Measurements from ENCODE around the gene SSMEM1.
"Not testable (repeated sequence)": the region's sequence is repeated elsewhere in the genome, so short reads cannot be mapped to it uniquely, and the experiment has no call there.

The SSMEM1 gene

GRCh38 chr7:130221746-130222145 lies 14.1 kb downstream of the SSMEM1 start:
- H3K4me3 ChIP-seq (ENCODE audit: low read depth, low read length): no peak overlapping the region
- TF ChIP-seq, protein P1, sequence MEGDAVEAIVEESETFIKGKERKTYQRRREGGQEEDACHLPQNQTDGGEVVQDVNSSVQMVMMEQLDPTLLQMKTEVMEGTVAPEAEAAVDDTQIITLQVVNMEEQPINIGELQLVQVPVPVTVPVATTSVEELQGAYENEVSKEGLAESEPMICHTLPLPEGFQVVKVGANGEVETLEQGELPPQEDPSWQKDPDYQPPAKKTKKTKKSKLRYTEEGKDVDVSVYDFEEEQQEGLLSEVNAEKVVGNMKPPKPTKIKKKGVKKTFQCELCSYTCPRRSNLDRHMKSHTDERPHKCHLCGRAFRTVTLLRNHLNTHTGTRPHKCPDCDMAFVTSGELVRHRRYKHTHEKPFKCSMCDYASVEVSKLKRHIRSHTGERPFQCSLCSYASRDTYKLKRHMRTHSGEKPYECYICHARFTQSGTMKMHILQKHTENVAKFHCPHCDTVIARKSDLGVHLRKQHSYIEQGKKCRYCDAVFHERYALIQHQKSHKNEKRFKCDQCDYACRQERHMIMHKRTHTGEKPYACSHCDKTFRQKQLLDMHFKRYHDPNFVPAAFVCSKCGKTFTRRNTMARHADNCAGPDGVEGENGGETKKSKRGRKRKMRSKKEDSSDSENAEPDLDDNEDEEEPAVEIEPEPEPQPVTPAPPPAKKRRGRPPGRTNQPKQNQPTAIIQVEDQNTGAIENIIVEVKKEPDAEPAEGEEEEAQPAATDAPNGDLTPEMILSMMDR (IDR thresholded peaks at IDR 0.05; ENCODE audit: borderline replicate concordance, insufficient read depth, low read depth, low read length): no peak

DNA sequence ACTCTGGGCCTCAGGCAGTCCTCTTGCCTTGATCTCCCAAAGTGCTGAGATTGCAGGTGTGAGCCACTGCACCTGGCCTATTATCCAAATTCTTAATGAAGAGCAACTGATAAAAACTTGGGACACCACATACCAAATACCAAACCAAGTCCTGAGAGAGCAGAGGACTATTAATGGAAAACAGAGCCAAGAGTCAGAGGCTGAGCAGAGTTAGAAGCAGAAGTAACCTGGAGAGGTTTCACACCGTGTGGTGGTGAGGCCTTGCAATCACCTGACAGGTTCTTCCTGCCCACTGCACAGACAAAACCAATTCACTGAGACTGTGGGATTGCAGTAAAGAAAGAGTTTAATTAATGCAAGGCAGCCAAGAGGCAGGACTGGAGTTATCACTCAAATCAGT lies 16.0 kb downstream of the SSMEM1 start:
- TF ChIP-seq, protein P1 (IDR thresholded peaks at IDR 0.05; ENCODE audit: borderline replicate concordance, insufficient read depth, low read depth, low read length): no peak
- no peak overlapping the region for H3K4me3 ChIP-seq (ENCODE audit: low read depth, low read length)

DNA sequence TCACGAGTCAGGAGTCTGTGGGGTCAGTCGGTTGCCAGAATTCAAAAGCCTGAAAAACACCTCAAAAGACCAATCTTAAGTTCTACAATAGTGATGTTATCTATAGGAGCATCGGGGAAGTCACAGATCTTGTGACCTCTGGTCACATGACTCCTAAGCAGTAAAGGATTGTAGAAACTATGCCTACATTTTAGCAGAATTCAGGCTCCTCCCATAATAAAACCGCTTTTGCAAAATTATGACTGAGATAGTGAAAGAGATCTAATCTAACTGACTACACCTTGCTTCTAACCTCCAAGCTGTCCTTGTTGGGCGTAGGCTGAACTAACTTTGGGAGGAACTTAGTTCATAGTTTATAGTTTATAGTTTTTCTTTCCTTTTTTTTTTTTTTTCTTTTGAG lies 16.6 kb downstream of the SSMEM1 start:
- TF ChIP-seq, protein P1 (IDR thresholded peaks at IDR 0.05; ENCODE audit: borderline replicate concordance, insufficient read depth, low read depth, low read length): no peak
- H3K4me3 ChIP-seq (ENCODE audit: low read depth, low read length): no peak overlapping the region

DNA sequence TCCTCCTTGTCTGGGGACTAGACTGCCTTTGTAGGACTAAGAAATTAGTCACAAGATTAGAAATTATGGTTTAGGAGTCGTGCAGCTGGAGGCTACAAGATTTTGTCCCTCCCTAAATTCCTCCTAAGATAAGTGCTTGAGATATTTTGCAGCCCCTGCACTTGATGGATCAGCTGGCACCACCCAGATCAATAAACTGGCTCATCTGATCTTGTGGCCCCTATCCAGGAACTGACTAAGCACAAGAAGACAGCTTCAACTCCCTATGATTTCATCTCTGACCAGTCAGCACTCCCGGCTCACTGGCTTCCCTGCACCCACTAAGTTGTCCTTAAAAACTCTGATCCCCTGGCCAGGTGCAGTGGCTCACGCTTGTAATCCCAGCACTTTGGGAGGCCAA lies 17.3 kb downstream of the SSMEM1 start:
- not testable (repeated sequence) for H3K4me3 ChIP-seq (ENCODE audit: low read depth, low read length)

GRCh38 chr7:130226333-130226732 lies 18.7 kb downstream of the SSMEM1 start:
- H3K4me3 ChIP-seq (ENCODE audit: low read depth, low read length): no peak overlapping the region
- TF ChIP-seq, protein P1 (IDR thresholded peaks at IDR 0.05; ENCODE audit: borderline replicate concordance, insufficient read depth, low read depth, low read length): no peak

DNA sequence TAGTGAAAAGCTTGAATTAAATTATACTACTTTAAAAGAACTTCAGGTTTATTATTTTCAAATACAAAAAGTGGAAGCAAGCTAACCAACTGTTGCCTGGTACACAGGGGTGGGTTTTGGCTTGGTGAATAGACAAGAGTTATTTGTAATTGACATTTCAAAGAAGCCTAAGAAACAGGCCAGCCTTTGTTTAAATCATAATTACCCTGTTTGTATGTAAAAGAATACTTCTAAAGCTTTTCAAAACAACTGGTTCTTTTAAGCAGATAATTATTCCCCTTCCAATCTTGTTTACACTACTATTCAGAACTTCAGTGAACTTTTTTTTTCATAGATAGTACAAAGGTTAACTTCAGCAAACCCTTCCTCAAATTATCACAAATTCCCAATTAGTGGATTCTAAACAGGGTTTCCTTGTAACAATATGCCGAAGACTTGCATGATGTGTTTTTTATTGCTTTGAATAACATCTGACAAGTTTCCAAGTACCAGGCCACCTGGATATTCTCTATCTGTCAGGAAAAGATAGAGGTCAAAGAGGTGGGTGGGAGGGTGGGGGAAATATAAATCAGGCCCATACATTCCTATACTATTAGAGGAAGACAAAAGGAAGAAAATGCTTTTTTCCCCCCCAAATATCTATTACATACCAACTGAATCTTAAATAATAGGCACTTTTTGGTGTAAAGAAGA lies 20.4 kb downstream of the SSMEM1 start:
- TF ChIP-seq, protein P1 (IDR thresholded peaks at IDR 0.05; ENCODE audit: borderline replicate concordance, insufficient read depth, low read depth, low read length): no peak

DNA sequence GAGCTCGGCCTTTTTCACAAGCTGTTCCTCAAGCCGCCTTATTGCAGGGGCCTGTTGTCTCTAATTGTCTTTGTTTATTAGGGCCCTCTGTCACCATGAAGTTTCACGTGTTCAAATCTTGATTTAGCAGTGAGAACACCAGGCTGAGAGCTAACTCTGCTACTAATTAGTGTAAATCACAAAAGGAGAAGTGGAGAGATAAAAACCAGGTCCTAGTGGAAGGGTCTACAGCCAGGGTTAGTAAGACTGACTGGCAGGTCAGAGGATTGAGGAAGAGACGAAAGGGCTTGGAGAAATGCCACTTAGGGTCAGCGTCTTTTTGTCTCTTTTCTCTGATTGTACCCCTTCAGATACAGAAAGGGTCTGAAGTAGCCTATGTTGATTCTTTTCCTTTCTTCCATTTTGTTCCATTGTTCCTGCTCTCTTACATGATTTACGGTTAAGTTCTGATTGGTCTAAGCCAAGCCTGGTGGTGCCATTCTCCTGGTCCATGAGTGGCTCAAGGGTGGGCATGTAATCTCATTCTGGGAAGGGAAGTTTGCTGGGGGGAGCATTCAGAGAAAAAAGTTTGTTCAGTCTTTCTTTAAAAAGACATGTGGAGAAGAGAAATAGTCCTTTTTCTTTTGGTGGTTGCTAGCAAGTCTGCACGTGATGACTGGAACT lies 21.3 kb downstream of the SSMEM1 start:
- TF ChIP-seq, protein P1 (IDR thresholded peaks at IDR 0.05; ENCODE audit: borderline replicate concordance, insufficient read depth, low read depth, low read length): no peak

More for the DNA sequence above, 20.4 kb downstream of the SSMEM1 start:
- no peak overlapping the region for H3K4me3 ChIP-seq (ENCODE audit: low read depth, low read length)

GRCh38 chr7:130229981-130230380 lies 22.3 kb downstream of the SSMEM1 start:
- not testable (repeated sequence) for H3K4me3 ChIP-seq (ENCODE audit: low read depth, low read length)

More for the DNA sequence above, 21.3 kb downstream of the SSMEM1 start:
- no peak overlapping the region for H3K4me3 ChIP-seq (ENCODE audit: low read depth, low read length)
